ENCODE data around the gene ZNF397.

The ZNF397 gene

GRCh38 chr18:35303610-35304009 is 62.8 kb downstream of the ZNF397 start:
- no peak for DNase-seq

- DNase-seq = no peak
Observed at GRCh38 chr18:35306588-35307250, 65.9 kb downstream of the ZNF397 start.
